ENCODE data around the gene LIG3. TPM values are rescaled to one million over a fixed set of nuclear protein-coding genes. Genes with fewer than 3 reads are reported as not detected.
A peak's percentile ranks its signal among the peaks of the same experiment; 100 is the strongest.

LIG3 gene
- total and polyA plus RNA-seq, 2 of the 4 experiments (the other 2 are of a cell fraction), result 36.4 to 41.9 TPM

GRCh38 chr17:34987232-34987631 lies 6.9 kb downstream of the LIG3 start:
- Histone ChIP-seq H2AK9ac (replicated peaks; ENCODE audit: low read depth, low read length, poor library complexity) (no peak overlapping the region), H4K91ac (ENCODE audit: insufficient read depth, low read depth, low read length) (no peak overlapping the region), H2AK5ac (ENCODE audit: low read depth, low read length) (no peak overlapping the region), H3K27ac (ENCODE audit: insufficient read depth, low read length) (no peak overlapping the region), H3K14ac (replicated peaks; ENCODE audit: low read depth, low read length) (no peak overlapping the region), H2BK120ac (ENCODE audit: low read depth, low read length) (no peak overlapping the region), H4K5ac (ENCODE audit: low read depth, low read length) (no peak overlapping the region), H3K4ac (ENCODE audit: low read depth, low read length) (no peak overlapping the region), H3K4me2 (ENCODE audit: low read depth, low read length) (no peak overlapping the region), H2AFZ (replicated peaks; ENCODE audit: low read length, poor library complexity) (no peak overlapping the region), H3K9me3 (ENCODE audit: control insufficient read depth, insufficient read depth, low read length) (no peaks in the 10 kb centered on the region), H4K8ac (ENCODE audit: low read depth in 2 of 2, low read length in 2 of 2) (no peak overlapping the region), H3K56ac (ENCODE audit: extremely low read depth, insufficient read depth, low read length) (no peak overlapping the region), H3K18ac (ENCODE audit: low read depth, low read length) (no peak overlapping the region), H3K4me1 (ENCODE audit: control insufficient read depth, insufficient read depth, low read length) (no peaks in the 10 kb centered on the region), H3K23ac (ENCODE audit: low read depth, low read length) (no peak overlapping the region; the same call in 1 of the 2 replicates), H2BK15ac (ENCODE audit: low read depth, low read length) (no peak overlapping the region), H3K4me3 (ENCODE audit: insufficient read depth, low read depth, low read length) (no peak overlapping the region), H4K20me1 (ENCODE audit: insufficient read depth, low read length) (no peaks in the 10 kb centered on the region), H3K9me1 (ENCODE audit: insufficient read depth, low read length) (peaks cover 8% of the 10 kb centered on the region; the same call in 1 of the 2 replicates), H3K9ac (ENCODE audit: low read depth, low read length) (no peak overlapping the region), H3K27me3 (ENCODE audit: control insufficient read depth, insufficient read depth, low read length) (no peaks in the 10 kb centered on the region), H3K36me3 (ENCODE audit: control insufficient read depth, insufficient read depth, low read length) (peaks cover 27% of the 10 kb centered on the region), H2BK20ac (ENCODE audit: low read depth, low read length) (no peak overlapping the region), H3K79me1 (ENCODE audit: low read depth in 1 of 2, low read length in 2 of 2) (peaks cover 11 to 28% of the 10 kb centered on the region in 2 experiments), H2BK5ac (ENCODE audit: low read depth, low read length, poor library complexity, severe bottlenecking) (no peak overlapping the region)
- ATAC-seq (ENCODE audit: low read depth), result peak; percentile 51; the same call in 1 of the 2 replicates
- TF ChIP-seq NFE2L2 (IDR thresholded peaks at IDR 0.05; ENCODE audit: low read depth, low read length) (no peak), RCOR1 (IDR thresholded peaks at IDR 0.05; ENCODE audit: insufficient replicate concordance, low read length) (no peak), FOS (IDR thresholded peaks at IDR 0.05; ENCODE audit: low read depth, low read length) (no peak), MXI1 (IDR thresholded peaks at IDR 0.05; ENCODE audit: borderline replicate concordance, low read depth, low read length) (no peak), MAFK (IDR thresholded peaks at IDR 0.05; ENCODE audit: low read depth, low read length) (no peak), MAZ (IDR thresholded peaks at IDR 0.05; ENCODE audit: borderline replicate concordance, low read depth, low read length) (no peak), BHLHE40 (IDR thresholded peaks at IDR 0.05; ENCODE audit: low read depth, low read length) (no peak), SMC3 (IDR thresholded peaks at IDR 0.05; ENCODE audit: low read depth, low read length) (no peak), RAD21 (IDR thresholded peaks at IDR 0.05; ENCODE audit: low read length) (no peak), CEBPB (IDR thresholded peaks at IDR 0.05; ENCODE audit: low read depth, low read length) (no peak), RFX5 (IDR thresholded peaks at IDR 0.05; ENCODE audit: low read depth, low read length) (no peak), CHD1 (IDR thresholded peaks at IDR 0.05; ENCODE audit: low read depth, low read length) (no peak), POLR2A (IDR thresholded peaks at IDR 0.05; ENCODE audit: low read depth, low read length) (no peak)
- TF ChIP-seq, protein P1, sequence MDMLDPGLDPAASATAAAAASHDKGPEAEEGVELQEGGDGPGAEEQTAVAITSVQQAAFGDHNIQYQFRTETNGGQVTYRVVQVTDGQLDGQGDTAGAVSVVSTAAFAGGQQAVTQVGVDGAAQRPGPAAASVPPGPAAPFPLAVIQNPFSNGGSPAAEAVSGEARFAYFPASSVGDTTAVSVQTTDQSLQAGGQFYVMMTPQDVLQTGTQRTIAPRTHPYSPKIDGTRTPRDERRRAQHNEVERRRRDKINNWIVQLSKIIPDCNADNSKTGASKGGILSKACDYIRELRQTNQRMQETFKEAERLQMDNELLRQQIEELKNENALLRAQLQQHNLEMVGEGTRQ (IDR thresholded peaks at IDR 0.05; ENCODE audit: low read depth, low read length), result no peak
- TF ChIP-seq, protein P2, sequence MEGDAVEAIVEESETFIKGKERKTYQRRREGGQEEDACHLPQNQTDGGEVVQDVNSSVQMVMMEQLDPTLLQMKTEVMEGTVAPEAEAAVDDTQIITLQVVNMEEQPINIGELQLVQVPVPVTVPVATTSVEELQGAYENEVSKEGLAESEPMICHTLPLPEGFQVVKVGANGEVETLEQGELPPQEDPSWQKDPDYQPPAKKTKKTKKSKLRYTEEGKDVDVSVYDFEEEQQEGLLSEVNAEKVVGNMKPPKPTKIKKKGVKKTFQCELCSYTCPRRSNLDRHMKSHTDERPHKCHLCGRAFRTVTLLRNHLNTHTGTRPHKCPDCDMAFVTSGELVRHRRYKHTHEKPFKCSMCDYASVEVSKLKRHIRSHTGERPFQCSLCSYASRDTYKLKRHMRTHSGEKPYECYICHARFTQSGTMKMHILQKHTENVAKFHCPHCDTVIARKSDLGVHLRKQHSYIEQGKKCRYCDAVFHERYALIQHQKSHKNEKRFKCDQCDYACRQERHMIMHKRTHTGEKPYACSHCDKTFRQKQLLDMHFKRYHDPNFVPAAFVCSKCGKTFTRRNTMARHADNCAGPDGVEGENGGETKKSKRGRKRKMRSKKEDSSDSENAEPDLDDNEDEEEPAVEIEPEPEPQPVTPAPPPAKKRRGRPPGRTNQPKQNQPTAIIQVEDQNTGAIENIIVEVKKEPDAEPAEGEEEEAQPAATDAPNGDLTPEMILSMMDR (conservative IDR thresholded peaks at IDR 0.05; ENCODE audit: low read depth, low read length), result no peak
- TF ChIP-seq, protein P3, sequence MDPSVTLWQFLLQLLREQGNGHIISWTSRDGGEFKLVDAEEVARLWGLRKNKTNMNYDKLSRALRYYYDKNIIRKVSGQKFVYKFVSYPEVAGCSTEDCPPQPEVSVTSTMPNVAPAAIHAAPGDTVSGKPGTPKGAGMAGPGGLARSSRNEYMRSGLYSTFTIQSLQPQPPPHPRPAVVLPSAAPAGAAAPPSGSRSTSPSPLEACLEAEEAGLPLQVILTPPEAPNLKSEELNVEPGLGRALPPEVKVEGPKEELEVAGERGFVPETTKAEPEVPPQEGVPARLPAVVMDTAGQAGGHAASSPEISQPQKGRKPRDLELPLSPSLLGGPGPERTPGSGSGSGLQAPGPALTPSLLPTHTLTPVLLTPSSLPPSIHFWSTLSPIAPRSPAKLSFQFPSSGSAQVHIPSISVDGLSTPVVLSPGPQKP (IDR thresholded peaks at IDR 0.05; ENCODE audit: borderline replicate concordance, low read depth, low read length), result no peak
- dilution Hi-C loops (cut with HindIII; ENCODE audit: low sequenced_read_pairs, unreplicated experiment) (no loop called here), in situ Hi-C loops (cut with MboI; ENCODE audit: low sequenced_read_pairs) (loop anchor here (25.0 kb wide), 1 partner anchor 600 kb away; the partner anchor contains the start of genes AP2B1 and PEX12), intact Hi-C loops (cut with micrococcal nuclease) (no loop called here)
- CTCF ChIA-PET, result no interaction called here
- DNase-seq, result no peak
- WGBS, 2 experiments (ENCODE audit: extremely low coverage in 2 of 2, insufficient read length in 1 of 2), result no CpG with 5 or more reads among the region's 2 CpGs
- no TSS peak for BruUV-seq (replicated peaks)
- POLR2A ChIA-PET (ENCODE audit: unreplicated experiment), result no interaction called here
